HUES6 (cell line): Measurements from ENCODE around the gene MSL3B.

ENCODE experiments used
- H3K27ac ChIP-seq: 2 replicates; pipeline ENCODE4 v1.7.0; 2013; ENCODE audit warnings: low read depth, mild to moderate bottlenecking, low read length, inconsistent platforms
- H3K27me3 ChIP-seq: 2 replicates; pipeline ENCODE4 v1.6.1; 2013; ENCODE audit warnings: low read length; ENCODE audit not compliant: control insufficient read depth, insufficient read depth
- H3K36me3 ChIP-seq: 2 replicates; pipeline ENCODE4 v1.6.1; 2013; ENCODE audit warnings: low read length; ENCODE audit not compliant: control insufficient read depth, insufficient read depth
- H3K4me1 ChIP-seq: 2 replicates; pipeline ENCODE4 v1.6.1; 2013; ENCODE audit warnings: low read length; ENCODE audit not compliant: control insufficient read depth, insufficient read depth
- H3K4me3 ChIP-seq: 2 replicates; pipeline ENCODE4 v1.5.1; 2013; ENCODE audit warnings: low read depth, low read length
- H3K9ac ChIP-seq: one replicate; pipeline ENCODE4 v1.6.1; 2013; ENCODE audit warnings: mild to moderate bottlenecking, low read length
- H3K9me3 ChIP-seq: 2 replicates; pipeline ENCODE4 v1.6.1; 2013; ENCODE audit warnings: low read depth, low read length; ENCODE audit not compliant: control insufficient read depth, insufficient read depth

The MSL3B gene

GRCh38 chr2:233816771-233817170, 51.4 kb downstream of the MSL3B start:
- Histone ChIP-seq H3K9me3 (no peaks in the 10 kb centered on the region), H3K4me1 (no peaks in the 10 kb centered on the region), H3K9ac (no peak overlapping the region), H3K27ac (no peak overlapping the region), H3K4me3 (no peak overlapping the region), H3K27me3 (no peaks in the 10 kb centered on the region), H3K36me3 (no peaks in the 10 kb centered on the region)

- Histone ChIP-seq H3K9ac (no peak overlapping the region), H3K27ac (no peak overlapping the region), H3K4me1 (no peaks in the 10 kb centered on the region), H3K36me3 (no peaks in the 10 kb centered on the region), H3K27me3 (no peaks in the 10 kb centered on the region), H3K4me3 (no peak overlapping the region), H3K9me3 (no peaks in the 10 kb centered on the region)
These were observed 51.9 kb downstream of the MSL3B start for GRCh38 chr2:233816334-233816733.

GRCh38 chr2:233815861-233816260, 52.3 kb downstream of the MSL3B start:
- no peaks in the 10 kb centered on the region for H3K36me3 ChIP-seq
- H3K9ac ChIP-seq, result no peak overlapping the region
- H3K27me3 ChIP-seq, result no peaks in the 10 kb centered on the region
- no peak overlapping the region for H3K27ac ChIP-seq
- H3K4me1 ChIP-seq, result no peaks in the 10 kb centered on the region
- H3K9me3 ChIP-seq, result no peaks in the 10 kb centered on the region
- no peak overlapping the region for H3K4me3 ChIP-seq
